K562 (cell line): ENCODE results near the gene ANAPC2. TPM values are rescaled to one million over a fixed set of nuclear protein-coding genes. Genes with fewer than 3 reads are reported as not detected.
A peak's percentile ranks its signal among the peaks of the same experiment; 100 is the strongest.

Source experiments
- ATAC-seq: fragments of 200-7000 bp; cut with Tn5 transposase; 3 replicates; pipeline ENCODE4 v1.9.1; 2020; ENCODE audit warnings: moderate library complexity
- BruUV-seq: library from RNA; stranded (reverse); fragments of 400-500 nt; replicated peaks from 2 replicates; lab custom pipeline; 2021; lab: Mats Ljungman, UMichigan
- CTCF ChIA-PET: fragments of 300-600 bp; formaldehyde crosslinking; extraction: SDS; loops from one replicate; lab custom pipeline; 2021; ENCODE audit warnings: low intra/inter-chr PET ratio; lab: Yijun Ruan, JAX
- POLR2A ChIA-PET: fragments of 300-600, 350-650 bp; sonication (Branson Sonifier 250); formaldehyde crosslinking; extraction: SDS; loops from one replicate; lab custom pipeline; 2021; ENCODE audit warnings: antibody characterized with exemption, inconsistent platforms; lab: Yijun Ruan, JAX
- DNase-seq, 4 experiments: peaks; one replicate each; pipeline versions ENCODE4 v3.0.0 to v3.0.0-alpha.2; 2011 to 2018; ENCODE audit warnings: low spot score in 3 of 4, mixed read lengths in 3 of 4; ENCODE audit errors: extremely low read depth in 1 of 4
- FAIRE-seq: peaks from 2 replicates; lab custom pipeline; 2011; peaks lifted over from hg19 to GRCh38; lab: Jason Lieb, UNC
- H2AFZ ChIP-seq: 2 replicates; pipeline ENCODE4 v1.6.0; 2011; ENCODE audit warnings: low read depth, low read length, control low read depth, inconsistent platforms
- H3K27ac ChIP-seq: fragments of 200-600 bp; 3 replicates; pipeline ENCODE4 v1.8.0; 2011; ENCODE audit warnings: low read depth, mild to moderate bottlenecking, control low read depth, inconsistent platforms, low read length, moderate library complexity, mixed read lengths; ENCODE audit errors: extremely low read depth
- H3K27me3 ChIP-seq, 2 experiments: fragments of 300-600 bp in 1 of 2; 2 replicates in 1 of 2; 3 replicates in 1 of 2; pipeline versions ENCODE4 v1.6.0 to v1.8.0; 2011; ENCODE audit warnings: inconsistent platforms in 2 of 2, low read length in 2 of 2, mild to moderate bottlenecking in 1 of 2, mixed read lengths in 1 of 2, moderate library complexity in 1 of 2; ENCODE audit not compliant: control insufficient read depth in 2 of 2, insufficient read depth in 2 of 2
- H3K36me3 ChIP-seq: fragments of 300-600 bp; 3 replicates; pipeline ENCODE4 v1.8.0; 2011; ENCODE audit warnings: mild to moderate bottlenecking, low read length, inconsistent platforms; ENCODE audit not compliant: control insufficient read depth, insufficient read depth
- H3K4me1 ChIP-seq, 2 experiments: fragments of 200-600 bp in 1 of 2; replicated peaks in 1 of 2; 2 replicates in 1 of 2; 3 replicates in 1 of 2; pipeline versions ENCODE4 v1.5.1 to v1.8.0; 2011; ENCODE audit warnings: inconsistent platforms in 2 of 2, low read length in 2 of 2, mild to moderate bottlenecking in 1 of 2, mixed read lengths in 1 of 2, moderate library complexity in 1 of 2; ENCODE audit not compliant: control insufficient read depth in 2 of 2, insufficient read depth in 2 of 2
- H3K4me2 ChIP-seq: 2 replicates; pipeline ENCODE4 v1.6.1; 2011; ENCODE audit warnings: low read length, control low read depth, inconsistent platforms, mixed read lengths; ENCODE audit not compliant: insufficient read depth
- H3K4me3 ChIP-seq: fragments of 200-600 bp; sonication (generic), shearing (Covaris generic); 2 replicates; pipeline ENCODE4 v1.5.1; 2016; ENCODE audit warnings: control low read depth, inconsistent platforms
- H3K79me2 ChIP-seq: fragments of 200-600 bp; 3 replicates; pipeline ENCODE4 v1.8.0; 2011; ENCODE audit warnings: low read length, inconsistent platforms; ENCODE audit not compliant: control insufficient read depth, insufficient read depth
- H3K9ac ChIP-seq, 2 experiments: 2 replicates each; pipeline versions ENCODE4 v1.6.0 to v1.6.1; 2011; ENCODE audit warnings: low read depth in 2 of 2, low read length in 2 of 2, control low read depth in 1 of 2, inconsistent platforms in 1 of 2, mild to moderate bottlenecking in 1 of 2, mixed read lengths in 1 of 2; ENCODE audit not compliant: insufficient read depth in 1 of 2
- H3K9me1 ChIP-seq: one replicate; pipeline ENCODE4 v1.6.0; 2011; ENCODE audit warnings: inconsistent platforms, mild to moderate bottlenecking, low read length, moderate library complexity; ENCODE audit not compliant: control insufficient read depth, insufficient read depth
- H3K9me3 ChIP-seq: replicated peaks from 2 replicates; pipeline ENCODE4 v1.5.1; 2011; ENCODE audit warnings: low read depth, low read length, inconsistent platforms; ENCODE audit not compliant: control insufficient read depth, insufficient read depth
- H4K20me1 ChIP-seq: replicated peaks from 2 replicates; pipeline ENCODE4 v1.6.1; 2011; ENCODE audit warnings: low read length, inconsistent platforms, mixed read lengths; ENCODE audit not compliant: control insufficient read depth, insufficient read depth
- BRD4 ChIP-seq: fragments of 200-600 bp; sonication (generic); IDR thresholded peaks from 2 replicates; pipeline ENCODE4 v1.6.1; 2017; ENCODE audit warnings: inconsistent platforms
- CBX2 ChIP-seq: fragments of 200-600 bp; sonication (generic); IDR thresholded peaks from one replicate; pipeline ENCODE4 v1.6.1; 2012; ENCODE audit warnings: mild to moderate bottlenecking, low read length, inconsistent platforms; ENCODE audit not compliant: insufficient read depth, poor library complexity, severe bottlenecking
- MTA2 ChIP-seq: fragments of 450-650 bp; IDR thresholded peaks from 2 replicates; pipeline ENCODE4 v1.6.1; 2016; ENCODE audit warnings: low read depth
- RBM34 ChIP-seq: fragments of 200-400 bp; formaldehyde crosslinking; IDR thresholded peaks from 2 replicates; pipeline ENCODE4 v1.6.1; 2018; ENCODE audit warnings: low read length, borderline replicate concordance; ENCODE audit not compliant: insufficient read depth
- SMAD3 ChIP-seq: fragments of 450-650 bp; formaldehyde crosslinking; conservative IDR thresholded peaks from 2 replicates; pipeline ENCODE4 v1.4.0; 2020; ENCODE audit warnings: mild to moderate bottlenecking
- ZFP30 ChIP-seq: fragments of 250-450 bp; sonication (Bioruptor Pico); IDR thresholded peaks from 2 replicates; pipeline ENCODE4 v1.8.0; 2022; ENCODE audit warnings: moderate library complexity, mild to moderate bottlenecking, inconsistent platforms, borderline replicate concordance
- ZNF134 ChIP-seq: fragments of 250-450 bp; sonication (Bioruptor Pico); conservative IDR thresholded peaks from 2 replicates; pipeline ENCODE4 v1.4.0; 2020
- WGBS: fragments of 100-300 bp; shearing (Covaris generic); methylation state at CpG from one replicate; pipeline ENCODE4 v1.1.6; 2016; ENCODE audit warnings: low coverage, mixed read lengths; ENCODE audit not compliant: insufficient coverage; ENCODE audit errors: missing lambda C conversion rate; 5-methylcytosine and 5-hydroxymethylcytosine counted together
- in situ Hi-C: fragments of 300-500 bp; cut with MboI; formaldehyde crosslinking; loops from 4 replicates; pipeline ENCODE4 v1.15.0; 2018; ENCODE audit warnings: inconsistent platforms, mixed read lengths
- intact Hi-C: fragments of 100-400 bp; cut with micrococcal nuclease; formaldehyde crosslinking; loops from 2 replicates; pipeline ENCODE4 v1.14.2; 2022
- polyA plus RNA-seq, 8 experiments: library from polyadenylated mRNA; depleted of rRNA in 4 of 8; stranded (reverse) in 5 of 8; unstranded in 3 of 8; fragments of >200 nt; fragmentation: Nextera tagmentation in 2 of 8; fragmentation: Illumina TruSeq in 1 of 8; extraction: Ambion mirVana in 2 of 8; extraction: Trizol in 1 of 8; gene quantifications; 2 replicates each; pipeline versions ENCODE4 v1.2.1 to v1.2.3, GENCODE V29; 2011 to 2014; ENCODE audit warnings: inconsistent platforms in 1 of 8, missing spikeins in 1 of 8
- total RNA-seq, 7 experiments: library from RNA; depleted of rRNA in 6 of 7; stranded (reverse); fragments of >200 nt in 6 of 7; fragmentation: Illumina TruSeq in 2 of 7; extraction: Trizol in 2 of 7; gene quantifications; 2 replicates each; pipeline versions ENCODE4 v1.2.1 to v1.2.3, GENCODE V29; 2011 to 2021; ENCODE audit warnings: low replicate concordance in 1 of 7
- TF ChIP-seq, protein P1 (sequence below): IDR thresholded peaks from 2 replicates; pipeline ENCODE4 v1.6.1; 2011; ENCODE audit not compliant: insufficient read length; ENCODE audit errors: extremely low read depth
- TF ChIP-seq, protein P2 (sequence below): fragments of 450-650 bp; IDR thresholded peaks from 2 replicates; pipeline ENCODE4 v1.6.1; 2016; ENCODE audit warnings: mild to moderate bottlenecking, moderate library complexity

Gene ANAPC2
- total and polyA plus RNA-seq, 9 of the 15 experiments (the other 6 are each of a cell fraction or from before 2014, with no cell fraction given): 0.11 to 56.5 (median 17.1) TPM; not detected in 1

GRCh38 chr9:137128158-137128861 is 60.0 kb downstream of the ANAPC2 start:
- intact Hi-C loops: loop anchor here (2.0 kb wide), 1 partner anchor 22 kb away; no protein-coding TSS in a partner anchor
- peaks cover 35% of the 10 kb centered on the region for H3K79me2 ChIP-seq
- ATAC-seq (peak; percentile 12), FAIRE-seq (peak; percentile 73), DNase-seq (peak in 2 of 4 experiments; percentile 18 to 24)
- ChIA-PET CTCF (no interaction called here), POLR2A (interaction anchor here (0.7 to 1.6 kb wide), 8 partner anchors 10 to 114 kb away, joined by 3 to 4 read pairs (median 3); partner anchors contain the start of gene SAPCD2)
- H3K9ac ChIP-seq: peak overlapping the region; percentile 84 to 100
- H3K4me3 ChIP-seq: peak overlapping the region; percentile 91
- TSS peak; percentile 65 for BruUV-seq
- H3K9me1 ChIP-seq: no peaks in the 10 kb centered on the region
- in situ Hi-C loops: loop anchor here (5.0 kb wide), 1 partner anchor 99 kb away; the partner anchor contains the start of genes CYSRT1 and RNF224
- H3K27ac ChIP-seq: peak overlapping the region; percentile 78
- 3% methylated on average over 19 of the region's 19 CpGs for WGBS
- H3K4me1 ChIP-seq: peaks cover 12 to 37% of the 10 kb centered on the region in 2 experiments; a peak in 4 of 5 replicates
- no peaks in the 10 kb centered on the region for H3K9me3 ChIP-seq
- H2AFZ ChIP-seq: no peak overlapping the region
- H3K4me2 ChIP-seq: peak overlapping the region; percentile 100
- H3K27me3 ChIP-seq: no peaks in the 10 kb centered on the region
- peaks cover 2% of the 10 kb centered on the region; the same call in 1 of the 3 replicates for H3K36me3 ChIP-seq
- H4K20me1 ChIP-seq: no peaks in the 10 kb centered on the region
- TF ChIP-seq MTA2 (no peak), CBX2 (no peak), ZNF134 (CRISPR knock-in tag) (no peak), RBM34 (no peak), ZFP30 (CRISPR knock-in tag) (no peak), BRD4 (no peak), SMAD3 (CRISPR knock-in tag) (no peak)
- TF ChIP-seq, protein P1, sequence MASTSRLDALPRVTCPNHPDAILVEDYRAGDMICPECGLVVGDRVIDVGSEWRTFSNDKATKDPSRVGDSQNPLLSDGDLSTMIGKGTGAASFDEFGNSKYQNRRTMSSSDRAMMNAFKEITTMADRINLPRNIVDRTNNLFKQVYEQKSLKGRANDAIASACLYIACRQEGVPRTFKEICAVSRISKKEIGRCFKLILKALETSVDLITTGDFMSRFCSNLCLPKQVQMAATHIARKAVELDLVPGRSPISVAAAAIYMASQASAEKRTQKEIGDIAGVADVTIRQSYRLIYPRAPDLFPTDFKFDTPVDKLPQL: no peak
- TF ChIP-seq, protein P2, sequence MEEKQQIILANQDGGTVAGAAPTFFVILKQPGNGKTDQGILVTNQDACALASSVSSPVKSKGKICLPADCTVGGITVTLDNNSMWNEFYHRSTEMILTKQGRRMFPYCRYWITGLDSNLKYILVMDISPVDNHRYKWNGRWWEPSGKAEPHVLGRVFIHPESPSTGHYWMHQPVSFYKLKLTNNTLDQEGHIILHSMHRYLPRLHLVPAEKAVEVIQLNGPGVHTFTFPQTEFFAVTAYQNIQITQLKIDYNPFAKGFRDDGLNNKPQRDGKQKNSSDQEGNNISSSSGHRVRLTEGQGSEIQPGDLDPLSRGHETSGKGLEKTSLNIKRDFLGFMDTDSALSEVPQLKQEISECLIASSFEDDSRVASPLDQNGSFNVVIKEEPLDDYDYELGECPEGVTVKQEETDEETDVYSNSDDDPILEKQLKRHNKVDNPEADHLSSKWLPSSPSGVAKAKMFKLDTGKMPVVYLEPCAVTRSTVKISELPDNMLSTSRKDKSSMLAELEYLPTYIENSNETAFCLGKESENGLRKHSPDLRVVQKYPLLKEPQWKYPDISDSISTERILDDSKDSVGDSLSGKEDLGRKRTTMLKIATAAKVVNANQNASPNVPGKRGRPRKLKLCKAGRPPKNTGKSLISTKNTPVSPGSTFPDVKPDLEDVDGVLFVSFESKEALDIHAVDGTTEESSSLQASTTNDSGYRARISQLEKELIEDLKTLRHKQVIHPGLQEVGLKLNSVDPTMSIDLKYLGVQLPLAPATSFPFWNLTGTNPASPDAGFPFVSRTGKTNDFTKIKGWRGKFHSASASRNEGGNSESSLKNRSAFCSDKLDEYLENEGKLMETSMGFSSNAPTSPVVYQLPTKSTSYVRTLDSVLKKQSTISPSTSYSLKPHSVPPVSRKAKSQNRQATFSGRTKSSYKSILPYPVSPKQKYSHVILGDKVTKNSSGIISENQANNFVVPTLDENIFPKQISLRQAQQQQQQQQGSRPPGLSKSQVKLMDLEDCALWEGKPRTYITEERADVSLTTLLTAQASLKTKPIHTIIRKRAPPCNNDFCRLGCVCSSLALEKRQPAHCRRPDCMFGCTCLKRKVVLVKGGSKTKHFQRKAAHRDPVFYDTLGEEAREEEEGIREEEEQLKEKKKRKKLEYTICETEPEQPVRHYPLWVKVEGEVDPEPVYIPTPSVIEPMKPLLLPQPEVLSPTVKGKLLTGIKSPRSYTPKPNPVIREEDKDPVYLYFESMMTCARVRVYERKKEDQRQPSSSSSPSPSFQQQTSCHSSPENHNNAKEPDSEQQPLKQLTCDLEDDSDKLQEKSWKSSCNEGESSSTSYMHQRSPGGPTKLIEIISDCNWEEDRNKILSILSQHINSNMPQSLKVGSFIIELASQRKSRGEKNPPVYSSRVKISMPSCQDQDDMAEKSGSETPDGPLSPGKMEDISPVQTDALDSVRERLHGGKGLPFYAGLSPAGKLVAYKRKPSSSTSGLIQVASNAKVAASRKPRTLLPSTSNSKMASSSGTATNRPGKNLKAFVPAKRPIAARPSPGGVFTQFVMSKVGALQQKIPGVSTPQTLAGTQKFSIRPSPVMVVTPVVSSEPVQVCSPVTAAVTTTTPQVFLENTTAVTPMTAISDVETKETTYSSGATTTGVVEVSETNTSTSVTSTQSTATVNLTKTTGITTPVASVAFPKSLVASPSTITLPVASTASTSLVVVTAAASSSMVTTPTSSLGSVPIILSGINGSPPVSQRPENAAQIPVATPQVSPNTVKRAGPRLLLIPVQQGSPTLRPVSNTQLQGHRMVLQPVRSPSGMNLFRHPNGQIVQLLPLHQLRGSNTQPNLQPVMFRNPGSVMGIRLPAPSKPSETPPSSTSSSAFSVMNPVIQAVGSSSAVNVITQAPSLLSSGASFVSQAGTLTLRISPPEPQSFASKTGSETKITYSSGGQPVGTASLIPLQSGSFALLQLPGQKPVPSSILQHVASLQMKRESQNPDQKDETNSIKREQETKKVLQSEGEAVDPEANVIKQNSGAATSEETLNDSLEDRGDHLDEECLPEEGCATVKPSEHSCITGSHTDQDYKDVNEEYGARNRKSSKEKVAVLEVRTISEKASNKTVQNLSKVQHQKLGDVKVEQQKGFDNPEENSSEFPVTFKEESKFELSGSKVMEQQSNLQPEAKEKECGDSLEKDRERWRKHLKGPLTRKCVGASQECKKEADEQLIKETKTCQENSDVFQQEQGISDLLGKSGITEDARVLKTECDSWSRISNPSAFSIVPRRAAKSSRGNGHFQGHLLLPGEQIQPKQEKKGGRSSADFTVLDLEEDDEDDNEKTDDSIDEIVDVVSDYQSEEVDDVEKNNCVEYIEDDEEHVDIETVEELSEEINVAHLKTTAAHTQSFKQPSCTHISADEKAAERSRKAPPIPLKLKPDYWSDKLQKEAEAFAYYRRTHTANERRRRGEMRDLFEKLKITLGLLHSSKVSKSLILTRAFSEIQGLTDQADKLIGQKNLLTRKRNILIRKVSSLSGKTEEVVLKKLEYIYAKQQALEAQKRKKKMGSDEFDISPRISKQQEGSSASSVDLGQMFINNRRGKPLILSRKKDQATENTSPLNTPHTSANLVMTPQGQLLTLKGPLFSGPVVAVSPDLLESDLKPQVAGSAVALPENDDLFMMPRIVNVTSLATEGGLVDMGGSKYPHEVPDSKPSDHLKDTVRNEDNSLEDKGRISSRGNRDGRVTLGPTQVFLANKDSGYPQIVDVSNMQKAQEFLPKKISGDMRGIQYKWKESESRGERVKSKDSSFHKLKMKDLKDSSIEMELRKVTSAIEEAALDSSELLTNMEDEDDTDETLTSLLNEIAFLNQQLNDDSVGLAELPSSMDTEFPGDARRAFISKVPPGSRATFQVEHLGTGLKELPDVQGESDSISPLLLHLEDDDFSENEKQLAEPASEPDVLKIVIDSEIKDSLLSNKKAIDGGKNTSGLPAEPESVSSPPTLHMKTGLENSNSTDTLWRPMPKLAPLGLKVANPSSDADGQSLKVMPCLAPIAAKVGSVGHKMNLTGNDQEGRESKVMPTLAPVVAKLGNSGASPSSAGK: no peak
